ENCODE data around the gene KLF6. TPM values are rescaled to one million over a fixed set of nuclear protein-coding genes. Genes with fewer than 3 reads are reported as not detected.
A peak's percentile ranks its signal among the peaks of the same experiment; 100 is the strongest.

KLF6 gene
- total and polyA plus RNA-seq, 2 donors (not counting 1 experiment from before 2014, with no cell fraction given): 175 to 921 TPM

DNA sequence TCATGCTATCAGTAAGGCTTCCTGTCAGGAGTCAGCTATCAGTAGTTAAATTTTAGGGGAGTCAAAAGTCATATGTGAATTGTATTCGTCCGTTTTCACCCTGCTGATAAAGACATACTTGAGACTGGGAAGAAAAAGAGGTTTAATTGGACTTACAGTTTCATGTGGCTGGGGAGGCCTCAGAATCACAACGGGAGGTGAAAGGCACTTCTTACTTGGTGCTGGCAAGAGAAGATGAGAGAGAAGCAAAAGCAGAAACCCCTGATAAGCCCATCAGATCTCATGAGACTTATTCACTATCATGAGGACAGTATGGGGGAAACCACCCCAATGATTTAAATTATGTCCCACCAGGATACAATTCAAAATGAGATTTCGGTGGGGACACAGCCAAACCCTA lies 47.1 kb downstream of the KLF6 start:
- H3K79me2 ChIP-seq (ENCODE audit: control insufficient read depth, insufficient read depth, low read length): no peaks in the 10 kb centered on the region
- H3K4me2 ChIP-seq (replicated peaks; ENCODE audit: low read depth, low read length, poor library complexity, severe bottlenecking): no peak overlapping the region
- no peak overlapping the region for H3K4me3 Mint-ChIP-seq
- no peaks in the 10 kb centered on the region for H3K9me3 Mint-ChIP-seq (ENCODE audit: insufficient read depth)
- peaks cover 4% of the 10 kb centered on the region for H3K4me1 Mint-ChIP-seq
- no peak overlapping the region for H3K4me3 ChIP-seq (ENCODE audit: control extremely low read depth in 1 of 5, extremely low read depth in 1 of 5, insufficient read depth in 1 of 5, low read depth in 2 of 5, low read length in 4 of 5)
- H3K9me3 ChIP-seq (ENCODE audit: control extremely low read depth in 1 of 3, control insufficient read depth in 2 of 3, insufficient read depth in 1 of 3, low read length in 2 of 3): no peaks in the 10 kb centered on the region
- POLR2A ChIA-PET: no interaction called here
- H3K27ac ChIP-seq (ENCODE audit: low read length in 2 of 2): no peak overlapping the region
- 40% methylated on average over 1 of the region's 4 CpGs for WGBS (ENCODE audit: insufficient coverage)
- H2AFZ ChIP-seq (ENCODE audit: insufficient read depth, low read depth, low read length, poor library complexity, severe bottlenecking): no peak overlapping the region
- H4K20me1 ChIP-seq (ENCODE audit: control insufficient read depth, insufficient read depth, low read length, poor library complexity, severe bottlenecking): no peaks in the 10 kb centered on the region
- ATAC-seq (ENCODE audit: low read depth): no peak
- intact Hi-C loops (cut with micrococcal nuclease): loop anchor here (5.0 kb wide), 1 partner anchor 919 kb away; no protein-coding TSS in a partner anchor
- no peak for DNase-seq
- H3K27me3 ChIP-seq (replicated peaks in 1 of 4; ENCODE audit: control extremely low read depth in 1 of 4, control insufficient read depth in 3 of 4, insufficient read depth in 4 of 4, low read length in 3 of 4): no peaks in the 10 kb centered on the region
- no peaks in the 10 kb centered on the region for H3K4me1 ChIP-seq (ENCODE audit: control insufficient read depth in 2 of 2, insufficient read depth in 2 of 2, low read length in 2 of 2)
- H3K27ac Mint-ChIP-seq: no peak overlapping the region
- H3K9ac ChIP-seq (ENCODE audit: low read length): no peak overlapping the region
- TF ChIP-seq, protein P1, sequence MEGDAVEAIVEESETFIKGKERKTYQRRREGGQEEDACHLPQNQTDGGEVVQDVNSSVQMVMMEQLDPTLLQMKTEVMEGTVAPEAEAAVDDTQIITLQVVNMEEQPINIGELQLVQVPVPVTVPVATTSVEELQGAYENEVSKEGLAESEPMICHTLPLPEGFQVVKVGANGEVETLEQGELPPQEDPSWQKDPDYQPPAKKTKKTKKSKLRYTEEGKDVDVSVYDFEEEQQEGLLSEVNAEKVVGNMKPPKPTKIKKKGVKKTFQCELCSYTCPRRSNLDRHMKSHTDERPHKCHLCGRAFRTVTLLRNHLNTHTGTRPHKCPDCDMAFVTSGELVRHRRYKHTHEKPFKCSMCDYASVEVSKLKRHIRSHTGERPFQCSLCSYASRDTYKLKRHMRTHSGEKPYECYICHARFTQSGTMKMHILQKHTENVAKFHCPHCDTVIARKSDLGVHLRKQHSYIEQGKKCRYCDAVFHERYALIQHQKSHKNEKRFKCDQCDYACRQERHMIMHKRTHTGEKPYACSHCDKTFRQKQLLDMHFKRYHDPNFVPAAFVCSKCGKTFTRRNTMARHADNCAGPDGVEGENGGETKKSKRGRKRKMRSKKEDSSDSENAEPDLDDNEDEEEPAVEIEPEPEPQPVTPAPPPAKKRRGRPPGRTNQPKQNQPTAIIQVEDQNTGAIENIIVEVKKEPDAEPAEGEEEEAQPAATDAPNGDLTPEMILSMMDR (IDR thresholded peaks at IDR 0.05): no peak
- TF ChIP-seq EZH2 (IDR thresholded peaks at IDR 0.05; ENCODE audit: borderline replicate concordance, insufficient read depth, low read depth, low read length, poor library complexity, severe bottlenecking): no peak
- no peaks in the 10 kb centered on the region for H3K36me3 ChIP-seq (replicated peaks in 1 of 2; ENCODE audit: control extremely low read depth in 1 of 2, control insufficient read depth in 1 of 2, extremely low read depth in 1 of 2, insufficient read depth in 2 of 2, low read length in 1 of 2)
- CTCF ChIA-PET: no interaction called here
- no peaks in the 10 kb centered on the region for H3K27me3 Mint-ChIP-seq

DNA sequence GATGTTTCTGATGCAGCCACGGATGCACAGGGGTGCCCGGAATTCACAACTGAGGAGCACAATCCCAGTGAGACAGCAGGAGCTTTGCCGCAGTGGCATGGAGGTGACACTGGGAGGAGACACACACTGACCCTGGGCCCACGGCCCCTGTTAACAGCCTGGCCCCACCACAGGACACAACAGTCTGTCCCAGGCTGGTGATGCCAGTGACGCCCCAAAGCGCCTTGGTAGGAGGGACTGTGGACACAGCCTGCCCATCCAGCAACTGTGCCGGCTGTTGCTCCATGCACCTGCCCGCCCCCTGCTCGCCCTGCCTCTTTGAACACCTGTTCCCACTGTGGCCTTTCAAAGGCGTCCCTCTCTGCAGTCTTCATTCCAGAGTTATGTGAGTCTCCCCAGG lies 49.8 kb downstream of the KLF6 start:
- no peaks in the 10 kb centered on the region for H3K27me3 ChIP-seq (replicated peaks in 1 of 4; ENCODE audit: control extremely low read depth in 1 of 4, control insufficient read depth in 3 of 4, insufficient read depth in 4 of 4, low read length in 3 of 4)
- no peaks in the 10 kb centered on the region for H3K4me1 ChIP-seq (ENCODE audit: control insufficient read depth in 2 of 2, insufficient read depth in 2 of 2, low read length in 2 of 2)
- TF ChIP-seq, protein P1 (IDR thresholded peaks at IDR 0.05): peak; percentile 18
- no peak for TF ChIP-seq EZH2 (IDR thresholded peaks at IDR 0.05; ENCODE audit: borderline replicate concordance, insufficient read depth, low read depth, low read length, poor library complexity, severe bottlenecking)
- H3K4me3 ChIP-seq (ENCODE audit: control extremely low read depth in 1 of 5, extremely low read depth in 1 of 5, insufficient read depth in 1 of 5, low read depth in 2 of 5, low read length in 4 of 5): no peak overlapping the region
- ATAC-seq (ENCODE audit: low read depth) (peak; percentile 56), DNase-seq (peak; percentile 27)
- H3K9me3 ChIP-seq (ENCODE audit: control extremely low read depth in 1 of 3, control insufficient read depth in 2 of 3, insufficient read depth in 1 of 3, low read length in 2 of 3): peaks cover 0 to 5% (median 0%) of the 10 kb centered on the region in 3 donors
- Mint-ChIP-seq H3K27me3 (no peaks in the 10 kb centered on the region), H3K4me1 (no peaks in the 10 kb centered on the region), H3K4me3 (no peak overlapping the region), H3K9me3 (ENCODE audit: insufficient read depth) (peaks cover 3% of the 10 kb centered on the region), H3K27ac (peak overlapping the region; percentile 47)
- no peak overlapping the region for H2AFZ ChIP-seq (ENCODE audit: insufficient read depth, low read depth, low read length, poor library complexity, severe bottlenecking)
- H3K36me3 ChIP-seq (replicated peaks in 1 of 2; ENCODE audit: control extremely low read depth in 1 of 2, control insufficient read depth in 1 of 2, extremely low read depth in 1 of 2, insufficient read depth in 2 of 2, low read length in 1 of 2): no peaks in the 10 kb centered on the region
- ChIA-PET CTCF (interaction anchor here (0.9 to 1.9 kb wide), 4 partner anchors 20 to 922 kb away, joined by 3 to 6 read pairs (median 4); no protein-coding TSS in a partner anchor), POLR2A (no interaction called here)
- intact Hi-C loops (cut with micrococcal nuclease): loop anchor here (5.0 kb wide), 1 partner anchor 922 kb away; no protein-coding TSS in a partner anchor
- H3K9ac ChIP-seq (ENCODE audit: low read length): no peak overlapping the region
- WGBS (ENCODE audit: insufficient coverage): 81% methylated on average over 10 of the region's 10 CpGs
- H3K27ac ChIP-seq (ENCODE audit: low read length in 2 of 2): no peak overlapping the region
- no peaks in the 10 kb centered on the region for H3K79me2 ChIP-seq (ENCODE audit: control insufficient read depth, insufficient read depth, low read length)
- no peaks in the 10 kb centered on the region for H4K20me1 ChIP-seq (ENCODE audit: control insufficient read depth, insufficient read depth, low read length, poor library complexity, severe bottlenecking)
- H3K4me2 ChIP-seq (replicated peaks; ENCODE audit: low read depth, low read length, poor library complexity, severe bottlenecking): no peak overlapping the region
